Neural cell (in vitro differentiated cells): Measurements from ENCODE around the gene TMEM255B. TPM values are rescaled to one million over a fixed set of nuclear protein-coding genes. Genes with fewer than 3 reads are reported as not detected.

Experiments used
- H2AFZ ChIP-seq: fragments of 200-600, 300-800 bp; sonication (generic), shearing (Covaris generic); 2 replicates; pipeline ENCODE4 v1.6.0; 2014; ENCODE audit warnings: low read depth, mild to moderate bottlenecking, antibody characterized with exemption, low read length, moderate library complexity
- H3F3A ChIP-seq: fragments of 200-600 bp; shearing (Covaris generic); 2 replicates; pipeline ENCODE4 v1.6.1; 2016; ENCODE audit warnings: mild to moderate bottlenecking, moderate library complexity, mixed read lengths, antibody characterized with exemption, low read length; ENCODE audit not compliant: insufficient read depth, poor library complexity, severe bottlenecking
- H3K27ac ChIP-seq: fragments of 200-600, 300-800 bp; sonication (generic), shearing (Covaris generic); 2 replicates; pipeline ENCODE4 v1.5.1; 2014; ENCODE audit warnings: mild to moderate bottlenecking, low read length, moderate library complexity
- H3K27me3 ChIP-seq: fragments of 300-800, 200-600 bp; sonication (generic), shearing (Covaris generic); 2 replicates; pipeline ENCODE4 v1.6.0; 2014; ENCODE audit warnings: mild to moderate bottlenecking, low read depth, low read length, moderate library complexity; ENCODE audit not compliant: insufficient read depth
- H3K36me3 ChIP-seq: fragments of 300-800, 200-600 bp; sonication (generic), shearing (Covaris generic); 2 replicates; pipeline ENCODE4 v1.5.1; 2014; ENCODE audit warnings: mild to moderate bottlenecking, antibody characterized with exemption, low read length, moderate library complexity; ENCODE audit not compliant: insufficient read depth
- H3K4me2 ChIP-seq: fragments of 300-800, 200-600 bp; sonication (generic), shearing (Covaris generic); 2 replicates; pipeline ENCODE4 v1.6.0; 2014; ENCODE audit warnings: mild to moderate bottlenecking, low read length
- H3K4me3 ChIP-seq: fragments of 300-800, 200-600 bp; sonication (generic), shearing (Covaris generic); 2 replicates; pipeline ENCODE4 v1.5.1; 2014; ENCODE audit warnings: mild to moderate bottlenecking, low read length, moderate library complexity
- H3K79me2 ChIP-seq: fragments of 200-600 bp; shearing (Covaris generic); replicated peaks from 2 replicates; pipeline ENCODE4 v1.6.0; 2014; ENCODE audit warnings: mild to moderate bottlenecking, low read length, moderate library complexity; ENCODE audit not compliant: insufficient read depth
- H3K9ac ChIP-seq: fragments of 300-800, 200-600 bp; sonication (generic), shearing (Covaris generic); 2 replicates; pipeline ENCODE4 v1.6.1; 2016; ENCODE audit warnings: mild to moderate bottlenecking, low read length, mixed read lengths
- H3K9me2 ChIP-seq: fragments of 200-600 bp; shearing (Covaris generic); 2 replicates; pipeline ENCODE4 v1.6.1; 2016; ENCODE audit warnings: mild to moderate bottlenecking, low read length, mixed read lengths; ENCODE audit not compliant: insufficient read depth
- H3K9me3 ChIP-seq: fragments of 200-600, 300-800 bp; sonication (generic), shearing (Covaris generic); 2 replicates; pipeline ENCODE4 v1.6.1; 2016; ENCODE audit warnings: mild to moderate bottlenecking, mixed run types, low read length, moderate library complexity, mixed read lengths
- H4K20me1 ChIP-seq: fragments of 200-600 bp; shearing (Covaris generic); 2 replicates; pipeline ENCODE4 v1.6.1; 2016; ENCODE audit warnings: mild to moderate bottlenecking, mixed run types; ENCODE audit not compliant: insufficient read depth
- EP300 ChIP-seq: fragments of 450-650 bp; conservative IDR thresholded peaks from 2 replicates; pipeline ENCODE4 v1.6.1; 2014; ENCODE audit warnings: antibody characterized with exemption, mild to moderate bottlenecking, moderate library complexity; ENCODE audit not compliant: poor library complexity, severe bottlenecking
- EZH2 ChIP-seq: fragments of 200-600, 300-800 bp; shearing (Covaris generic), sonication (generic); IDR thresholded peaks from 2 replicates; pipeline ENCODE4 v1.6.1; 2014; ENCODE audit warnings: antibody characterized with exemption, low read length, borderline replicate concordance, mild to moderate bottlenecking; ENCODE audit not compliant: insufficient read depth, poor library complexity, severe bottlenecking
- MXI1 ChIP-seq: fragments of 450-650 bp; conservative IDR thresholded peaks from 2 replicates; pipeline ENCODE4 v1.6.1; 2014; ENCODE audit warnings: antibody characterized with exemption, mild to moderate bottlenecking; ENCODE audit not compliant: poor library complexity, severe bottlenecking
- POLR2AphosphoS5 ChIP-seq: IDR thresholded peaks from 2 replicates; pipeline ENCODE4 v1.6.1; 2012
- RAD21 ChIP-seq: fragments of 450-650 bp; conservative IDR thresholded peaks from 2 replicates; pipeline ENCODE4 v1.6.1; 2014; ENCODE audit warnings: antibody characterized with exemption, mild to moderate bottlenecking, moderate library complexity
- REST ChIP-seq: IDR thresholded peaks from 2 replicates; pipeline ENCODE4 v1.6.1; 2012; ENCODE audit warnings: borderline replicate concordance
- SMC3 ChIP-seq: fragments of 450-650 bp; conservative IDR thresholded peaks from 2 replicates; pipeline ENCODE4 v1.6.1; 2014; ENCODE audit warnings: antibody characterized with exemption, mild to moderate bottlenecking, moderate library complexity; ENCODE audit not compliant: poor library complexity
- TAF1 ChIP-seq: IDR thresholded peaks from 2 replicates; pipeline ENCODE4 v1.6.1; 2012; ENCODE audit warnings: low read depth
- polyA plus RNA-seq: library from polyadenylated mRNA; depleted of rRNA; stranded (reverse); fragments of >200 nt; gene quantifications from 2 replicates; pipeline ENCODE4 v1.2.3, GENCODE V29; 2014
- TF ChIP-seq, protein P1 (sequence below): fragments of 450-650 bp; IDR thresholded peaks from 2 replicates; pipeline ENCODE4 v1.5.1; 2014; ENCODE audit warnings: antibody characterized with exemption, mild to moderate bottlenecking, moderate library complexity; ENCODE audit not compliant: poor library complexity, severe bottlenecking

The TMEM255B gene
- polyA plus RNA-seq, 1 donor from 2014 or later: not detected

GRCh38 chr13:113834496-113835200 is 75.6 kb downstream of the TMEM255B start:
- TF ChIP-seq MXI1: no peak
- TF ChIP-seq, protein P1, sequence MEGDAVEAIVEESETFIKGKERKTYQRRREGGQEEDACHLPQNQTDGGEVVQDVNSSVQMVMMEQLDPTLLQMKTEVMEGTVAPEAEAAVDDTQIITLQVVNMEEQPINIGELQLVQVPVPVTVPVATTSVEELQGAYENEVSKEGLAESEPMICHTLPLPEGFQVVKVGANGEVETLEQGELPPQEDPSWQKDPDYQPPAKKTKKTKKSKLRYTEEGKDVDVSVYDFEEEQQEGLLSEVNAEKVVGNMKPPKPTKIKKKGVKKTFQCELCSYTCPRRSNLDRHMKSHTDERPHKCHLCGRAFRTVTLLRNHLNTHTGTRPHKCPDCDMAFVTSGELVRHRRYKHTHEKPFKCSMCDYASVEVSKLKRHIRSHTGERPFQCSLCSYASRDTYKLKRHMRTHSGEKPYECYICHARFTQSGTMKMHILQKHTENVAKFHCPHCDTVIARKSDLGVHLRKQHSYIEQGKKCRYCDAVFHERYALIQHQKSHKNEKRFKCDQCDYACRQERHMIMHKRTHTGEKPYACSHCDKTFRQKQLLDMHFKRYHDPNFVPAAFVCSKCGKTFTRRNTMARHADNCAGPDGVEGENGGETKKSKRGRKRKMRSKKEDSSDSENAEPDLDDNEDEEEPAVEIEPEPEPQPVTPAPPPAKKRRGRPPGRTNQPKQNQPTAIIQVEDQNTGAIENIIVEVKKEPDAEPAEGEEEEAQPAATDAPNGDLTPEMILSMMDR: no peak
- TF ChIP-seq REST: no peak
- no peak for TF ChIP-seq RAD21
- no peak for TF ChIP-seq EP300
- no peak for TF ChIP-seq POLR2AphosphoS5
- no peak for TF ChIP-seq EZH2
- no peak for TF ChIP-seq TAF1
- TF ChIP-seq SMC3: no peak
- no peak overlapping the region for H3K27ac ChIP-seq
- H3K36me3 ChIP-seq: no peaks in the 10 kb centered on the region
- no peaks in the 10 kb centered on the region for H3K9me3 ChIP-seq
- no peak overlapping the region for H3K4me2 ChIP-seq
- no peaks in the 10 kb centered on the region for H3K27me3 ChIP-seq
- no peaks in the 10 kb centered on the region for H3K9me2 ChIP-seq
- no peak overlapping the region for H3K4me3 ChIP-seq
- H3F3A ChIP-seq: no peaks in the 10 kb centered on the region
- no peaks in the 10 kb centered on the region for H3K79me2 ChIP-seq
- H2AFZ ChIP-seq: no peak overlapping the region
- H4K20me1 ChIP-seq: no peaks in the 10 kb centered on the region
- H3K9ac ChIP-seq: no peak overlapping the region

DNA sequence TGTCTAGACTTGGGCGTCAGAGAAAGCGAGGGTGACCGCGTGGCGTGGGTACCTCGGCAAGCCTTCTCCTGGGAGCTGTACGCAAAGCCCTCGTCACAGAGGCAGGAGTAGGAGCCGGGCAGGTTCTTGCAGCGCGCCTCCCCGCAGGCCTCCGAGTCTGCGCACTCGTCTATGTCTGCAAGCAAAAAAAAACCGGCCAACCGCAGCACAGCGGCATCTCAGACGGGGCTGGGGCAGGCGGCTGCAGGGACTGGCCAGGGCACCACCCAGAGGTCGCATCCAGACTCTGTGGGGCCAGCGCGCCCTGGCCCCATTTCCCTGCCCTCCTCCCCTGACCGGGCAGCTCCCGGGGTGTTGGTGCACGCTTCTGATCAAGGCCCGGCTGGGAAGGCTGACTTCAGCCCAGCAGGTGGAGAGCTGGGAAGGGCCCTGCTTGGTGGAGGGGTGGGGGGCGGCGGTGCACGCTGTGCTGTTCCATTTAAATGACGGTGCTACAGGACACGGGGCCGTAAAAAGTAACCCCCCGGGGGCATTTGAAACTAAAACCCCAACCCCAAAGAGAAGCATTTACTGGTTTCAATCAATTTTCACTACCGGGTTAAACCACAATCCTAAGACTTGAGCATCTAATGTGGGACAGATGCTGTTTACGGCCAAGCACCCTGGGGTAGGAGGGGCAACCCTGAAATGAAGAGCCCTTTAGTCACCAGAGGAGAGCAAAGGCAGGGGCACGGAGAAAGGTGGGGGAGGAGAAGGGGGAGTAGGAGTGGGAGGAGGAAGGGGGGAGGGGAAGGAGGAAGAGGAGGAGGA is 76.6 kb downstream of the TMEM255B start:
- H3K36me3 ChIP-seq: no peaks in the 10 kb centered on the region
- H3K79me2 ChIP-seq: no peaks in the 10 kb centered on the region
- no peaks in the 10 kb centered on the region for H3K9me2 ChIP-seq
- no peaks in the 10 kb centered on the region for H3F3A ChIP-seq
- no peak overlapping the region for H3K9ac ChIP-seq
- no peaks in the 10 kb centered on the region for H4K20me1 ChIP-seq
- no peaks in the 10 kb centered on the region for H3K27me3 ChIP-seq
- H3K9me3 ChIP-seq: no peaks in the 10 kb centered on the region
- H2AFZ ChIP-seq: no peak overlapping the region
- no peak overlapping the region for H3K4me2 ChIP-seq
- TF ChIP-seq MXI1 (no peak), REST (no peak)
- TF ChIP-seq, protein P1: no peak
- no peak overlapping the region for H3K4me3 ChIP-seq
- no peak overlapping the region for H3K27ac ChIP-seq
